Measurements from ENCODE around the gene RAB40C. TPM values are rescaled to one million over a fixed set of nuclear protein-coding genes. Genes with fewer than 3 reads are reported as not detected.

The RAB40C gene
- total and polyA plus RNA-seq, 9 of the 15 experiments (the other 6 are each of a cell fraction or from before 2014, with no cell fraction given) = 0.17 to 23.4 (median 8.7) TPM

GRCh38 chr16:588889-589657, 793 bp upstream of the RAB40C start (continued):
- TF ChIP-seq E2F8 (IDR thresholded peaks at IDR 0.05; ENCODE audit: low read depth, partially characterized antibody) (peak; percentile 78), ZNF707 (CRISPR knock-in tag; conservative IDR thresholded peaks at IDR 0.05) (no peak), KDM1A (IDR thresholded peaks at IDR 0.05) (no peak), RHOXF2B (CRISPR knock-in tag; conservative IDR thresholded peaks at IDR 0.05) (no peak), TBP (optimal IDR thresholded peaks at IDR 0.05; ENCODE audit: low read depth, low read length) (peak; percentile 88), ZNF583 (CRISPR knock-in tag; IDR thresholded peaks at IDR 0.05) (peak; percentile 48; the same call in 1 of the 2 replicates), NRF1 (conservative IDR thresholded peaks at IDR 0.05 in 1 of 2, IDR thresholded peaks at IDR 0.05 in 1 of 2) (peak; percentile 45 to 49), HNRNPL (IDR thresholded peaks at IDR 0.05; ENCODE audit: low read depth, low read length) (peak; percentile 75; the same call in 1 of the 2 replicates), POLR2A (conservative IDR thresholded peaks at IDR 0.05) (peak; percentile 82), ZBTB11 (CRISPR knock-in tag; IDR thresholded peaks at IDR 0.05) (no peak), SRSF3 (IDR thresholded peaks at IDR 0.05; ENCODE audit: insufficient read depth, low read length) (no peak), FOXP1 (CRISPR knock-in tag; IDR thresholded peaks at IDR 0.05) (peak; percentile 81), RBM25 (IDR thresholded peaks at IDR 0.05; ENCODE audit: low read depth, low read length, severe bottlenecking) (peak; percentile 92), ZNF431 (CRISPR knock-in tag; IDR thresholded peaks at IDR 0.05) (0 out of 2 replicates have a peak, but pooled peaks have one; percentile 1)
- TF ChIP-seq, protein P1, sequence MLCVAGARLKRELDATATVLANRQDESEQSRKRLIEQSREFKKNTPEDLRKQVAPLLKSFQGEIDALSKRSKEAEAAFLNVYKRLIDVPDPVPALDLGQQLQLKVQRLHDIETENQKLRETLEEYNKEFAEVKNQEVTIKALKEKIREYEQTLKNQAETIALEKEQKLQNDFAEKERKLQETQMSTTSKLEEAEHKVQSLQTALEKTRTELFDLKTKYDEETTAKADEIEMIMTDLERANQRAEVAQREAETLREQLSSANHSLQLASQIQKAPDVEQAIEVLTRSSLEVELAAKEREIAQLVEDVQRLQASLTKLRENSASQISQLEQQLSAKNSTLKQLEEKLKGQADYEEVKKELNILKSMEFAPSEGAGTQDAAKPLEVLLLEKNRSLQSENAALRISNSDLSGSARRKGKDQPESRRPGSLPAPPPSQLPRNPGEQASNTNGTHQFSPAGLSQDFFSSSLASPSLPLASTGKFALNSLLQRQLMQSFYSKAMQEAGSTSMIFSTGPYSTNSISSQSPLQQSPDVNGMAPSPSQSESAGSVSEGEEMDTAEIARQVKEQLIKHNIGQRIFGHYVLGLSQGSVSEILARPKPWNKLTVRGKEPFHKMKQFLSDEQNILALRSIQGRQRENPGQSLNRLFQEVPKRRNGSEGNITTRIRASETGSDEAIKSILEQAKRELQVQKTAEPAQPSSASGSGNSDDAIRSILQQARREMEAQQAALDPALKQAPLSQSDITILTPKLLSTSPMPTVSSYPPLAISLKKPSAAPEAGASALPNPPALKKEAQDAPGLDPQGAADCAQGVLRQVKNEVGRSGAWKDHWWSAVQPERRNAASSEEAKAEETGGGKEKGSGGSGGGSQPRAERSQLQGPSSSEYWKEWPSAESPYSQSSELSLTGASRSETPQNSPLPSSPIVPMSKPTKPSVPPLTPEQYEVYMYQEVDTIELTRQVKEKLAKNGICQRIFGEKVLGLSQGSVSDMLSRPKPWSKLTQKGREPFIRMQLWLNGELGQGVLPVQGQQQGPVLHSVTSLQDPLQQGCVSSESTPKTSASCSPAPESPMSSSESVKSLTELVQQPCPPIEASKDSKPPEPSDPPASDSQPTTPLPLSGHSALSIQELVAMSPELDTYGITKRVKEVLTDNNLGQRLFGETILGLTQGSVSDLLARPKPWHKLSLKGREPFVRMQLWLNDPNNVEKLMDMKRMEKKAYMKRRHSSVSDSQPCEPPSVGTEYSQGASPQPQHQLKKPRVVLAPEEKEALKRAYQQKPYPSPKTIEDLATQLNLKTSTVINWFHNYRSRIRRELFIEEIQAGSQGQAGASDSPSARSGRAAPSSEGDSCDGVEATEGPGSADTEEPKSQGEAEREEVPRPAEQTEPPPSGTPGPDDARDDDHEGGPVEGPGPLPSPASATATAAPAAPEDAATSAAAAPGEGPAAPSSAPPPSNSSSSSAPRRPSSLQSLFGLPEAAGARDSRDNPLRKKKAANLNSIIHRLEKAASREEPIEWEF (CRISPR knock-in tag; IDR thresholded peaks at IDR 0.05) = no peak
